HG02623 (cell line): ENCODE data around the gene KASH5.

Source experiments
- ATAC-seq: cut with Tn5 transposase; IDR thresholded peaks from one replicate; pipeline ENCODE4 v1.9.1; 2021; ENCODE audit warnings: moderate library complexity; ENCODE audit not compliant: unreplicated experiment

The KASH5 gene

DNA sequence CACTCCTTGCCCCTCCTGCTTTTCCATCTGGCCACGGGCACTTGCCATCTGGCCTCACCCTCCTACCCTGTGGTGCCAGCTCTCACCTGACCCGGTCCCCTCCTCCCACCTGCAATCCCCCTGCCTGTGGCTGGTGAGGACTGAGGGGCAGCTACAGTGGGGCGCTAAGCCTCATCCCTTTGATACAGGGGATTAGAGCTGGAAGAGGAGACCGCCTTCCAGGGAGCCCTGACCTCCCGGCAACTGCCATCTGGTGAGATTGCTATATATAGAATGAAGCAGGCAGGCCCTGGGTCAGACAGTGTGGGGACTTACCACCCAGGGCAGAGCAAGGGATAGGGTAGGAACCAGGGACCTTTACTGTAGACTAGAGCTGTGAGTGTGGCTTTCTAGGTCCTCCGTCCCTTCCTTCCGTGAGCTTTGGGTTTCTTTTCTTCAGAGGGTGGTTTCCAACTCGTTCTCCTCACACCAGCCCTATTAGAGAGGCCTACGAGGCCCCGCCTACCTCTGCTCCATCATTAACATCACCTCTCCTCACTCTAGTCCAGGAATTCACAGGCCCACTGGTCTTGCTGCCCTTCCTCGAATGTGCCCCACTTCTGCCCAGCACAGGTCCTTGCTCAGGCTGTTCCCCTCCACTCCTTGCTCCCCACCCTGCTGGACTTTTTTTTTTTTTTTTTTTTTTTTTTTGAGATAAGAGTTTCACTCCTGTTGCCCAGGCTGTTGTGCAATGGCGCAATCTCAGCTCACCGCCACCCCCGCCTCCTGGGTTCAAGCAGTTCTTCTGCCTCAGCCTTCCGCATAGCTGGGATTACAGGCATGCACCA, 7.7 kb downstream of the KASH5 start:
- no peak for ATAC-seq

DNA sequence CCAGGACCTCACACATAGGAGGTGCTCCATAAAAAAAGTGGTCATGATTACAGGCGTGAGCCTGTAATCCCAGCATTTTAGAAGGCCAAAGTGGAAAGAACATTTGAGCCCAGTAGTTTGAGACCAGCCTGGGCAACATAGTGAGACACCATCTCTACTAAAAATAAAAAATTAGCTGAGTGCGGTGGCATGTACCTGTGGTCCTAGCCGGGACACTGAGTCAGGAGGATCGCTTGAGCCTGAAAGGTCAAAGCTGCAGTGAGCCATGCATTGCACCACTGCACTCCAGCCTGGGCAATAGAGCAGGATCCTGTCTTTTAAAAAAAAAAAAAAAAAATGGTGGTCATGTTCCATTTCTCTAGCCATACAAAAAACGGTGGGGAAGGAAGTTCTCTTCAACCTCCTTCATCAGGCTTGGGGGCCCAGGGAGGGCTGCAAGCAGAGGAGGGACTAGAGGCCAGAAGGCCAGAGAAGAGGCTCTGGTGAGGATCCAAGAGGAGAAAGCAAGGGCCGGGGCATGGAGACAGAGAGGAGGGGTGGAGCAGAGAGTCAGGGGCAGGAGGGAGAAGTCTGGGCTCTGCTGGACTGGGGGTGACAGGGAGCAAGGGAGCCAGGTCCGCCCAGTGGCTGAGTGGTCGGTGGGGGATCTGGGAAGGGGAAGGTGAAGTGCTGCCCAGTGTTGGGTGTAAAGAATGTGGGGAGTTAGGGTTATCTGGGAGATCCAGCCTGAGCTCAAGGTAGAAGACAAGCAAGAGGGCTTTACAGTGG, 8.9 kb downstream of the KASH5 start:
- ATAC-seq: no peak

DNA sequence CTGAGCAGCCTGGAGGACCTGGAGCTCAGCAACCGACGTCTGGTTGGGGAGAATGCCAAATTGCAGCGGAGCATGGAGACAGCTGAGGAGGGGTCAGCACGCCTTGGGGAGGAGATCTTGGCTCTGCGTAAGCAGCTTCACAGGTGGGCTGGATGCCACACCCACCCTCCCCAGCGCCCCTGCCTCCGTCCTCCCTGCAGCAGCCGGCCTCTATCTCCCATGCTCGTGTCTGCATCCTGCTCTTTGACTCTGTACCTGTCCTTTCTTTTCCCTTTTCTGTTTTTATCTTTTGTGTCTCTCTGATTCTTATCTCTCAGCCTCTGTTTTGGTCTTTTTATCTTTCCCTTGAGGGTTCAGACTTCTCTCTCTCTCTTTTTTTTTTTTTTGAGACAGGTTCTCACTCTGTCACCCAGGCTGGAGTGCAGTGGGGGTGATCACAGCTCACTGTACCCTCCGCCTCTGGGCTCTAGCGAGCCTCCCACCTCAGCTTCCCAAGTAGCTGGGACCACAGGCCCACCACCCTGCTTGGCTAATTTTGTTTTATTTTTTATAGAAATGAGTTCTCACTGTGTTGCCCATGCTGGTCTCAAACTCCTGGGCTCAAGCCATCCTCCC, 10.1 kb downstream of the KASH5 start:
- no peak for ATAC-seq

DNA sequence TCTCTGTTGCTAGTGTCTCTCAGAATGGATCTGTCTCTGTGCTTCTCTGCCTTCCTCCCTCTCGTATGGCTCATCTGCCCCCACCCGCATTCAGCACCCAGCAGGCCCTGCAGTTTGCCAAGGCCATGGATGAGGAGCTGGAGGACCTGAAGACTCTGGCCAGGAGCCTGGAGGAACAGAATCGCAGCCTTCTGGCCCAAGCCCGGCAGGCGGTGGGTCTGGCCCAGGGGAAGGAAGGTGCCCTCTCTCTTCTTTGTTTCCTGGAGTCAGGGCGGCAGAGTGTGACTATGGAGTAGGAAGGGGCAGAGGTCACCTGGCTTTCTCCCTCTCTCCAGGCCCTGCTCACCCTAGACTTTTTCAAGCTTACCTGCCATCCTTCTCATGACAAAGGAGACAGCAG, 10.9 kb downstream of the KASH5 start:
- no peak for ATAC-seq

DNA sequence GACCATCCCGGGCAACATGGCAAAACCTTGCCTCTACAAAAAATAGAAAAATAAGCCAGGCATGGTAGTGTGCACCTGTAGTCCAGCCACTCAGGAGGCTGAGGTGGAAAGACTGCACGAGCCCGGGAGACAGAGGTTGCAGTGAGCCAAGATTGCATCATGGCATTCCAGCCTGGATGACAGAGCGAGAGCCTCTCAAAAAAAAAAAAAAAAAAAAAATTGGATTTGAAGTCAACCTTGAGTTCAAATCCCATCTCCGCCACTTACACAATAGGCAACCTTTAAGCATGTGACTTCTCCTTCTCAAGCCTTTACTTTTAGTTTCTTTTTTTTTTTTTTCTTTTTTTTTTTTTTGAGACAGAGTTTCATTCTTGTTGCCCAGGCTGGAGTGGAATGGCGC, 12.0 kb downstream of the KASH5 start:
- ATAC-seq: no peak

DNA sequence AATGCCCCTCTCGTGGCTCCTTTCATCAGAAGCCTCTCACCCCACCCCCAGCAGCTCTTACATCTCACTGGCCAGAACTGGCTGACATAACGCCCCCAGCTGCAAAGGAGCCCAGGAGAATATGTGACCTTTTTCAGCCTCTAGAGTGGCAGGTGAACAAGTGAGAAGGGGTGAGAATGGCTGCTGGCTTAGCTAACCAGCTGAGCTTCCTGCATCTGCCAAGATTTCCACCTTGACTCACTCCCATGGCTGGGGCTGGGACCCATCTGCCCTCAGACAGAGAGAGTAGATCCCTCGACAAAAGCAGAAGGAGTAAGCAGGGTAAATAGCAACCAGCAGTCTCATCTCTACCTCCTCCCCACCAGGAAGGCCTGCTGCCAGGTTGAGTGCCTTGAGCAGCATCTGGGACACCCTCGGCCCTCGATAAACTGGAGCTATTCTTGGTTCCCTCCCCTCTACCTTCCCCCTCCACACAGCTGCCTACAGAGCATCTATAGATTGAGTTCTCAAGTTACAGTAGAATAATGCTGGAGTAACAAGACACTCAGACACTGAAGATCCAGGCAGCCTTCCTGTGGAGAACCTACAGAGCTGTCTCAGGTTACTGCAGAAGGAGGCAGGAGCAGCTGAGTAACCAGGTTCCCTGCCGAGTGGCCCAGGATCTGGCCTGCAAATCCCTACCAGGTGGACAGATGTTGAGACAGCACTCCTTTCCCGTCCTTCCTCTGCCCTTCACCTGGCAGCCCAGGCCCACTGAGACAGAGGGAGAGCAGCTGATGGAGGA, 15.5 kb downstream of the KASH5 start:
- no peak for ATAC-seq

DNA sequence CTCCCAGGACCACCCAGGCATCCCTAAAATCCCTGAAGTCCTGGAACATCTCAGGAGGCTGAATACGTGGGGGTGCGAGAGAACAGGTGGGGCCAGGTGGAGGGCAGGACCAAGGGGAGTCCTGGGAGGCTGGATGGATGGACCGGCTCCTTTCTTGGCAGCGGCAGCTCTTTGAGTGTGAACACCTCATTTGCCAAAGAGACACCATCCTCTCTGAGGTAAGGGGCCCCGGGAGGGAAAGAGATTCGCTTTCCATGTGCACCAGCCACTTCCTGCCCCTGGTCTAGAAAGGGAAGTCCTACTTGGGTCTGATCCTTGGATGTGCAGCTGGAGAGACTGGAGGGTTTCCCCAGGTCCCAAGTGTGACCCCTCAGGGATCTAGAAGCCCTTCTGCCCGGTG, 19.0 kb downstream of the KASH5 start:
- ATAC-seq: no peak

DNA sequence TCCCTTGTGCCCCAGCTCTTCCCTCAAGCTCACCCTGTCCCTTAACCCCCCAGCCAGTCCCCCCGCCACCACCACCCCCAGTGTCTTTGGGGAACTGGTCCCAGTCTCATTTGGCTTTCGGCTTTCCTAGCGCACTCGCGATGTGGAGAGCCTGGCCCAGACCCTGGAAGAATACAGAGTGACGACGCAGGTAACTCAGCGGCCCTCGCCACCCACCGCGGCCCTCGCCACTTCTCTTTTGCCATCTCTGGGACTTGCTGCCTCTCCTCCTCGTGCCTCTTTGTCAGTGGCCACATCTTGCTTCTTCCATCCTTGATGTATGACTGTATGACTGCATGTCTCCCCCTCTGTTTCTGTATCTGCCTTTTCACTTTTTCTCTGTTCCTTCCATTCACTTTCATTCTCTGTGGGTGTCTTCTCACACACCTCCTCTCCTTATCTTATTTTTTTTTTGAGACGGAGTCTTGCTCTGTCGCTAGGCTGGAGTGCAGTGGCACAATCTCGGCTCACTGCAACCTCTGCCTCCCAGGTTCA, 19.5 kb downstream of the KASH5 start:
- ATAC-seq: no peak

DNA sequence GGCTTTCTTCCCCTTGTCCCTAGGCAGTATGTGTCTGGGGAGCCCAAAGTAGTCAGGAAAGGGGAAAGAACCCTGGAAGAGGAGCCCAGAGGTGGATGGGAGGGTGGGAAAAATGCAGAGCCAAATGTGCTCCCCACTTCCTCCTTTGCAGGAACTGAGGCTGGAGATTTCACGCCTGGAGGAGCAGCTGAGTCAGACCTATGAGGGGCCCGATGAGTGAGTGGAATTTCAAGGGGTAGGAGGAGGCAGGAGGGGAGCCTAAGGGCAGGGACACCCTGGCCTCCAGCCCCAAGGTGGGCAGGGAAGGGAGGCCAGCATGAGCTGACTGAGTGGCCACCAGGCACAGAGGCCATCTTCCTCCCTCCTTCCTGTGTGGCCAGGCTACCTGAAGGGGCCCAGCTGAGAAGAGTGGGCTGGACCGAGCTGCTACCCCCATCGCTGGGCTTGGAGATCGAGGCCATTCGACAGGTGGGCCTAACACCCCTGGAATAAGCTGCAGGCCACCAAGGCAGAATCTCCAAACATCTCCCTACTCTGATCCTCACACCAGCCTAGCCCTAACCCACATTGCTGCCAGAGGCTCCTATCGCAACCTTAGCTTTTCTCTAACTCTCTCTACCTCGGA, 20.9 kb downstream of the KASH5 start:
- no peak for ATAC-seq

DNA sequence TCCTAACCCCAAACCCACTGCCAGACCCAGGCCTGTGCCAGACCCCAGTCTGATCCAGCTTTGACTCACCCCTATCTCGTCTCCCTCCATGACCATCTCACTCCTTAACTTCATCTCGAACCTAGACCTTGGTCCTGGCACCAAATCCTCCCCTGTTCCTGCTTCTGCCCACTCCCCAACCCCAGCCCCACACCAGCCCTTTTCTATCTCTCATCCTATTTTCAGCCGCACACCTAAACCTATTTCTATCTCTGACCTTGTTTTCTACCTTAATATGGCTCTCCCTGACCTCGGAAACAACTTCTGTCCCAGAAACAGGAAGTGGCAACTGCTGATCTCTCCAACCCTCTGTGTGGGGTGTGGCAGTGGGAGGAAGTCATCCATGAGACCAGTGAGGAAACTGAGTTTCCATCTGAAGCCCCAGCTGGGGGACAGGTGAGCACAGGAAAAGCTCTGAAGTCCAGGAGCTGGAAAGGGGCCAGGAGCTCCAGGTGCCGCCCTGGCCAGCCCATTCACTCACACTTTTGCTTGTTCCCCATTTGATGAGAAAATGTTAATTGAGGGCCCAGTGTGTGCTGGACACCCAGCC, 21.5 kb downstream of the KASH5 start:
- ATAC-seq: no peak

DNA sequence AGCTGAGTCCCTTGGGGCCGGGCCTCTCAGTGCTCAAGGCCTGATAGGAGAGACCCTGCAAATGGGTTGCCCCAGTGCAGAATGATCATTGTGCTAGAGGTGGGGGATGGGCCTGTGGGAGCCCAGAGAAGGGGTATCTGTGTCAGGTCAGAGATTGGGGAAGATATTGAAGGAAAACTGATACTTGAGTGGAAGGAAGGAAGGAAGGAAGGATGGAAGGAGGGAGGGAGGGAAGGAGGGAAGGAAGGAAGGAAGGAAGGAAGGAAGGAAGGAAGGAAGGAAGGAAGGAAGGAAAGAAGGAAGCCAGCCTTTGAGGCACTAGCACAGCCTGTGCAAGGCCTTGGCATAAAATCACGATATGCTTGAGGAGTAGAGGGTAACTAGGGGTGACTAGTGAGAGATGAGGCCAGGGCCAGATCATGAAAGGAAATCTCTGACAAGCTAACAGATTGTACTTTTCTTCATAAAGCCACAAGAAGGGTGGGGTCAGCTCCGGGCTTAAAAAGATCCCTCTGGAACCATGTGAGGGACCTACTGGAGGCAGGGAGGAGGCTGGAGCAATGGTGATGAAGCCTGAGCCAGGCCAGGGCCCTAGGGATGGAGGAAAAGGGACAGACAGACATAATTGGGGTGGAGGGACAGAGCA, 23.8 kb downstream of the KASH5 start:
- no peak for ATAC-seq

DNA sequence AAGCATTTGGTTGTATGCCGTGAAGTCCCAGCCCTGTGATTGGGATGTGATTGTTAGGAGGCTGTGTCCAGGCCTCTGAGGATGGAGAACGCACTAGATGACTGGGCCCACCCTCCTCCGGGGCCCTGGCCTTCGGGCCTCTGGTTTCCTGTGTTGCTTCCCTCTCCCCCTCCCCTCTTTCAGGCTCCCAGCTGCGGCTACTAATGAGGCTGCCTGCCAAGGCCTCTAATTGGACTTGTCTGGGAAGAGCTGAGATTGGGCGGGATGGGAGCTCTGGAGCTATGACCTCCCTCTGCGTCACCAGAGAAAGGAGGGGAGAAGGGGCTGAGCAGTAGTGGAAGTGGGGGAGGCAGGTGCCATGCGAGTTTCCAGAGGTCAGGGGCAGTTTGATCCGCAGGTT, 25.3 kb downstream of the KASH5 start:
- no peak for ATAC-seq

DNA sequence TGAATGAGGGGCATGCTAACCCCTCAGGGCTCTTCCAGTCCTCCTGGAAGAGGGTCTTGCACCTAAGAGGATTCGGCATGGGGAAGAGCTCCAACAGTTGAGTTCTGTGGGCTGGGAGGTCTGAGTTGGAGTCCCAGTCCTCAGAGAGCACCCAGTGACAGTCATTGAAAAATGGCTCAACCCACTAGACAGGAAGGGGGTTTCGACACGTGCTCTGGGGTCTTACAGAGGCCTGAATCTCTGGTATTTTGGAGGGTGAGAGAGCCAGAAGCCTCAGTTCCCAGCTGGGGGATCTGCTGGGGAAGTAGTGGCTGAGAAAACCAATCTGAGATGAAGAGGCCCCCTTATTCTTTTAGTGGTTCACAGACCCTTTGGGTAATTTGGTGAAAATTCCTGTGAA, 26.2 kb downstream of the KASH5 start:
- ATAC-seq: no peak

DNA sequence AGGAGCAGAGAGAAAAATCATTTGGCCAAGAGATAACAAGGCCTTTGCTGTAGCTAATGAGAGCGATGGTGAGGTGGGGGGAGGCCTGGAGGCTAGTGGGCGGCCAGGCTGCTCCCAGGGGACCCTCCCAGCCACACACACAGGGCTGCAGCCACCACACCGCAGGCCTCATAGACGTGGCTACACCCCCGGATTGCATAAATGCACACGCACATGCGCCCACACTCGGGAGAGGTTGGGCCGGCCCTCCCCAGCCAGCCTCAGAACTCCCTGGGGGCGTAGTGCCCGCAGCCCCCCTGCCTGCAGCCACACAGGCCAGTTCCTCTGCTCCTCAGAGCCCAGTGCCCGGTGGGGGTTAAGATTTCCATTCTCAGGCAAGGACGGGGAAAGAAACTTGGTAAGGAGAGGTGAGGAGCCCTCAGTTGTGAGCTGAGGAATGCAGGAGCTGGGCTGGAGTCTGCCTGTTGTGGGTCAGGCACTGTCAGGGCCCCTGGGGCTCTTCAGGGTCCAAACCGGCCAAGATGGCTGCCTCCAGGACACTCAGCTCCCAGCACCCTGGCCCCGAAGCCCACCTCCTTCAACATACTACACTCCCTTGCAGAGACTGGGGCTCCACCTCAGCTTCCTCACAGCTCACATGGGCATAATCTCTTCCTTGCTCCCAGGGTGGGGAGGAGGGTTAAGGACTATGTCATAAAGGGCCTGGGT, 27.2 kb downstream of the KASH5 start:
- ATAC-seq: no peak

DNA sequence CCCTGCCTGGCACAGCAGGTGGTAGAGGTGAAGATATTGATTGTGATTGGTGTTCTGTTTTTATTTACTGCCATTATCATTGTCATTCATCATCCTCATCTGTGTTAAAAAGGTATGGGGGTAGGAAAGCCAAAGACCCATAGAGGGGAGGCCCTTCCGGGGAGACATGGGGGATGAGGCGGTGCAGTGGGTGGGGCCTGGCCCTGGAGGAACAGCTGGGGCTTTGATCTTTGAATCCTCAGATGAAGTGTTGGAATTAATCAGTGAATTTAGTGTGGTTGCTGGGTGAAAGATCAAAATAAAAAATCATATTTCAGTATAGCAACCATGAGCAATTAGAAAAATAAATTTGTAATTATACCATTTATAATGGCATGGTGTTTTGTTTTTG, 27.8 kb downstream of the KASH5 start:
- ATAC-seq: no peak

DNA sequence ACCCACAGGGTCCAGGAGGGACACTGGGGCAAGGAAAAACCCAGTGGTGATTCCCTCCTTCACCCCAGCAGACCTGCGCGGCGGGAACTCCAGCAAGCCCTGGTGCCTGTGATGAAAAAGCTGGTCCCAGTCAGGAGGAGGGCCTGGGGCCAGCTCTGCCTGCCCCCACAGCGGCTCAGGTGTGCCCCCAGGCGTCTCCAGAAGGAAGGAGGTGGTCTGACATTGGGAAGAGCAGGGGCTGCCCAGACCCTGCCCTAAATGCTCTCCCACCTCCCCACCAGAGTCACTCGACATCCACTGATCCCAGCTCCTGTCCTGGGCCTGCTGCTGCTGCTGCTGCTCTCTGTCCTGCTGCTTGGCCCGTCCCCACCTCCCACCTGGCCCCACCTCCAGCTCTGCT, 29.0 kb downstream of the KASH5 start:
- no peak for ATAC-seq

DNA sequence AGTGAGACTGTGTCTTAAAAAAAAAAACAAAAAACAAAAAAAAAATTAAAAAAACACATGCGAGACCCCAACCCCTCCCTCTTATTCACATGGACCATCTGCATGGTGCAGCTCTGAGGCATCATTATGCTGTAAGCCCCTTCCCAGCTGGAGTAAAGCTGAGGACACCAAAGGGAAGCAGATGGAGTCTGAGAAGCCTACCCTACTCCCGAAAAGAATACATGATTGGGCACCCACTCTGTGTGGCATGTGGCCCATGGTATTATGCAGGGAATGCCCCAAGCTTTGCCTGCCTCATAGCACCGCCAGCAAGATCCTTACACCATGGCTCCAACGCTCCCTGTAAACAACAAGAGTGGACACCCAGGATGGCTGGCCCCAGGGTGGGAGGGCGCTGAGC, 30.5 kb downstream of the KASH5 start:
- no peak for ATAC-seq

DNA sequence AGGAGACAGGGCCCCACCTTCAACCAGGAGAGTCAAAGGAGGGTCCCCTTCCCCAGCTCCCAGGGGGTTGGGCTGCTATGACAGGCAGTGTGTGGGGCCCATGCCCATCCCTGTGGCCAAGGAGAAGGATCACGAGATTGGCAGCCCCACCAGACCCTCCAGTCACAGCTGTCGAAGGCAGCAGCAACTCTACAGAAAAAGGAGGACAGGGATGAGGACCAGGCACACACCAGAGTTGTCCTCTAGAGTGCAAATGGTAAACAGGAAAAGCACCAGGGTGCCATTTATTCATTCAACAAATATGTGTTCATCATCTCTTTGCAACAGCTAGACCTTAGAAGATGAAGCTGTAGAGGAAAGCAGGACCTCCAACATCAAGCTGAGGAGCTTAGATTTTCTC, 31.1 kb downstream of the KASH5 start:
- ATAC-seq: no peak

DNA sequence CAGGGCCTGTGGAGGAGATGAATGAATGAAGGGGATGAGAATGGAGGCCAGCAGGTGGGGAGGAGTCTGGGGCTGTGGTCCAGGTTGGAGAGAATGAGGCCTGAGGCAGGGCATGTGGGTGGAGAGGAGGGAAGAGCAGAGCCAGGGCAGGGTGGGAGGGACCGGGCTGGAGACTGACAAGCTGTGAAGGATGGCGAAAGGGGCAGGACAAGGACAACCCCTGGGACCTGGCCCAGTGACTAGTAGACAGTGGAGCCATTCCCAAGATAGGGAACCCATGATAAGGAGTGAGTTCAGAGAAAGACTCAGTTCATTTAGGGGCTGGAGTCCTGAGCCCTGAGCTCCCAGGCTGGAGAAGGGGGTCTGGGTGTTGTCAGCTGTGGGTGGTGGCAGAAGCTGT, 32.2 kb downstream of the KASH5 start:
- no peak for ATAC-seq
